Neural cell (in vitro differentiated cells): ENCODE data around the gene PTPRN2. TPM values are rescaled to one million over a fixed set of nuclear protein-coding genes. Genes with fewer than 3 reads are reported as not detected.

ENCODE experiments used
- H2AFZ ChIP-seq: fragments of 200-600, 300-800 bp; sonication (generic), shearing (Covaris generic); 2 replicates; pipeline ENCODE4 v1.6.0; 2014; ENCODE audit warnings: low read depth, mild to moderate bottlenecking, antibody characterized with exemption, low read length, moderate library complexity
- H3F3A ChIP-seq: fragments of 200-600 bp; shearing (Covaris generic); 2 replicates; pipeline ENCODE4 v1.6.1; 2016; ENCODE audit warnings: mild to moderate bottlenecking, moderate library complexity, mixed read lengths, antibody characterized with exemption, low read length; ENCODE audit not compliant: insufficient read depth, poor library complexity, severe bottlenecking
- H3K27ac ChIP-seq: fragments of 200-600, 300-800 bp; sonication (generic), shearing (Covaris generic); 2 replicates; pipeline ENCODE4 v1.5.1; 2014; ENCODE audit warnings: mild to moderate bottlenecking, low read length, moderate library complexity
- H3K27me3 ChIP-seq: fragments of 300-800, 200-600 bp; sonication (generic), shearing (Covaris generic); 2 replicates; pipeline ENCODE4 v1.6.0; 2014; ENCODE audit warnings: mild to moderate bottlenecking, low read depth, low read length, moderate library complexity; ENCODE audit not compliant: insufficient read depth
- H3K36me3 ChIP-seq: fragments of 300-800, 200-600 bp; sonication (generic), shearing (Covaris generic); 2 replicates; pipeline ENCODE4 v1.5.1; 2014; ENCODE audit warnings: mild to moderate bottlenecking, antibody characterized with exemption, low read length, moderate library complexity; ENCODE audit not compliant: insufficient read depth
- H3K4me2 ChIP-seq: fragments of 300-800, 200-600 bp; sonication (generic), shearing (Covaris generic); 2 replicates; pipeline ENCODE4 v1.6.0; 2014; ENCODE audit warnings: mild to moderate bottlenecking, low read length
- H3K4me3 ChIP-seq: fragments of 300-800, 200-600 bp; sonication (generic), shearing (Covaris generic); 2 replicates; pipeline ENCODE4 v1.5.1; 2014; ENCODE audit warnings: mild to moderate bottlenecking, low read length, moderate library complexity
- H3K79me2 ChIP-seq: fragments of 200-600 bp; shearing (Covaris generic); replicated peaks from 2 replicates; pipeline ENCODE4 v1.6.0; 2014; ENCODE audit warnings: mild to moderate bottlenecking, low read length, moderate library complexity; ENCODE audit not compliant: insufficient read depth
- H3K9ac ChIP-seq: fragments of 300-800, 200-600 bp; sonication (generic), shearing (Covaris generic); 2 replicates; pipeline ENCODE4 v1.6.1; 2016; ENCODE audit warnings: mild to moderate bottlenecking, low read length, mixed read lengths
- H3K9me2 ChIP-seq: fragments of 200-600 bp; shearing (Covaris generic); 2 replicates; pipeline ENCODE4 v1.6.1; 2016; ENCODE audit warnings: mild to moderate bottlenecking, low read length, mixed read lengths; ENCODE audit not compliant: insufficient read depth
- H3K9me3 ChIP-seq: fragments of 200-600, 300-800 bp; sonication (generic), shearing (Covaris generic); 2 replicates; pipeline ENCODE4 v1.6.1; 2016; ENCODE audit warnings: mild to moderate bottlenecking, mixed run types, low read length, moderate library complexity, mixed read lengths
- H4K20me1 ChIP-seq: fragments of 200-600 bp; shearing (Covaris generic); 2 replicates; pipeline ENCODE4 v1.6.1; 2016; ENCODE audit warnings: mild to moderate bottlenecking, mixed run types; ENCODE audit not compliant: insufficient read depth
- CTCF ChIP-seq: fragments of 450-650 bp; IDR thresholded peaks from 2 replicates; pipeline ENCODE4 v1.5.1; 2014; ENCODE audit warnings: antibody characterized with exemption, mild to moderate bottlenecking, moderate library complexity; ENCODE audit not compliant: poor library complexity, severe bottlenecking
- EP300 ChIP-seq: fragments of 450-650 bp; conservative IDR thresholded peaks from 2 replicates; pipeline ENCODE4 v1.6.1; 2014; ENCODE audit warnings: antibody characterized with exemption, mild to moderate bottlenecking, moderate library complexity; ENCODE audit not compliant: poor library complexity, severe bottlenecking
- EZH2 ChIP-seq: fragments of 200-600, 300-800 bp; shearing (Covaris generic), sonication (generic); IDR thresholded peaks from 2 replicates; pipeline ENCODE4 v1.6.1; 2014; ENCODE audit warnings: antibody characterized with exemption, low read length, borderline replicate concordance, mild to moderate bottlenecking; ENCODE audit not compliant: insufficient read depth, poor library complexity, severe bottlenecking
- MXI1 ChIP-seq: fragments of 450-650 bp; conservative IDR thresholded peaks from 2 replicates; pipeline ENCODE4 v1.6.1; 2014; ENCODE audit warnings: antibody characterized with exemption, mild to moderate bottlenecking; ENCODE audit not compliant: poor library complexity, severe bottlenecking
- POLR2AphosphoS5 ChIP-seq: IDR thresholded peaks from 2 replicates; pipeline ENCODE4 v1.6.1; 2012
- RAD21 ChIP-seq: fragments of 450-650 bp; conservative IDR thresholded peaks from 2 replicates; pipeline ENCODE4 v1.6.1; 2014; ENCODE audit warnings: antibody characterized with exemption, mild to moderate bottlenecking, moderate library complexity
- REST ChIP-seq: IDR thresholded peaks from 2 replicates; pipeline ENCODE4 v1.6.1; 2012; ENCODE audit warnings: borderline replicate concordance
- SMC3 ChIP-seq: fragments of 450-650 bp; conservative IDR thresholded peaks from 2 replicates; pipeline ENCODE4 v1.6.1; 2014; ENCODE audit warnings: antibody characterized with exemption, mild to moderate bottlenecking, moderate library complexity; ENCODE audit not compliant: poor library complexity
- TAF1 ChIP-seq: IDR thresholded peaks from 2 replicates; pipeline ENCODE4 v1.6.1; 2012; ENCODE audit warnings: low read depth
- polyA plus RNA-seq: library from polyadenylated mRNA; depleted of rRNA; stranded (reverse); fragments of >200 nt; gene quantifications from 2 replicates; pipeline ENCODE4 v1.2.3, GENCODE V29; 2014

PTPRN2 gene
- polyA plus RNA-seq, 1 donor from 2014 or later = 31.0 TPM

- Histone ChIP-seq H3K4me2 (no peak overlapping the region), H3K9ac (no peak overlapping the region), H3F3A (no peaks in the 10 kb centered on the region)
Observed at GRCh38 chr7:157700231-157701005, 887.2 kb downstream of the PTPRN2 start.

More at GRCh38 chr7:157700231-157701005, 887.2 kb downstream of the PTPRN2 start:
- Histone ChIP-seq H2AFZ (no peak overlapping the region), H3K9me2 (no peaks in the 10 kb centered on the region), H3K4me3 (no peak overlapping the region), H3K79me2 (peaks cover 2% of the 10 kb centered on the region), H3K27ac (no peak overlapping the region), H3K9me3 (no peaks in the 10 kb centered on the region), H4K20me1 (no peaks in the 10 kb centered on the region), H3K36me3 (no peaks in the 10 kb centered on the region), H3K27me3 (no peaks in the 10 kb centered on the region)
- TF ChIP-seq REST = no peak
- no peak for TF ChIP-seq RAD21
- TF ChIP-seq CTCF = no peak
- no peak for TF ChIP-seq TAF1
- TF ChIP-seq EP300 = no peak
- TF ChIP-seq EZH2 = no peak
- no peak for TF ChIP-seq MXI1
- no peak for TF ChIP-seq POLR2AphosphoS5
- TF ChIP-seq SMC3 = no peak
